ENCODE results near the gene FBXL7. TPM values are rescaled to one million over a fixed set of nuclear protein-coding genes. Genes with fewer than 3 reads are reported as not detected.

Gene FBXL7
- total RNA-seq, 4 donors from 2014 or later = 9.5 to 25.2 (median 16.0) TPM

DNA sequence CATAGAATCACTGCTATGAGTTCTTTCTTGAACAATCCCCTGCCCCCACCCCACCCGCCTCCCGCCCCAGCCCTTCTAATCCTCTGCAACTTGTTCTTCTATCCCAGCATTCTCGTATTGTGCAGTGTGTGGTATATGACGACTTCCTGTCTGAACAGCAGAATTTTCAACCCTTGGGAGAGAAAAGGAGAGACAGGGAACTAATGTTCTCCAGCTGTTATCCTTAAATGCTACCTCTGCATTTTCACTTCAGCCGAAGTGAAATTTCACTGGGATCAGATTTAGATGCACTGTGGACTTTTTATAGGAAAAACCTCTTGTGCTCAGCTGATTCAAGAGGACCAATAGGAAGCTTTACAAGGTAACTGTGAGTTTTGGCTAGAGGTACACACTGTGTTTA, 2.2 kb downstream of the FBXL7 start:
- TF ChIP-seq, protein P1, sequence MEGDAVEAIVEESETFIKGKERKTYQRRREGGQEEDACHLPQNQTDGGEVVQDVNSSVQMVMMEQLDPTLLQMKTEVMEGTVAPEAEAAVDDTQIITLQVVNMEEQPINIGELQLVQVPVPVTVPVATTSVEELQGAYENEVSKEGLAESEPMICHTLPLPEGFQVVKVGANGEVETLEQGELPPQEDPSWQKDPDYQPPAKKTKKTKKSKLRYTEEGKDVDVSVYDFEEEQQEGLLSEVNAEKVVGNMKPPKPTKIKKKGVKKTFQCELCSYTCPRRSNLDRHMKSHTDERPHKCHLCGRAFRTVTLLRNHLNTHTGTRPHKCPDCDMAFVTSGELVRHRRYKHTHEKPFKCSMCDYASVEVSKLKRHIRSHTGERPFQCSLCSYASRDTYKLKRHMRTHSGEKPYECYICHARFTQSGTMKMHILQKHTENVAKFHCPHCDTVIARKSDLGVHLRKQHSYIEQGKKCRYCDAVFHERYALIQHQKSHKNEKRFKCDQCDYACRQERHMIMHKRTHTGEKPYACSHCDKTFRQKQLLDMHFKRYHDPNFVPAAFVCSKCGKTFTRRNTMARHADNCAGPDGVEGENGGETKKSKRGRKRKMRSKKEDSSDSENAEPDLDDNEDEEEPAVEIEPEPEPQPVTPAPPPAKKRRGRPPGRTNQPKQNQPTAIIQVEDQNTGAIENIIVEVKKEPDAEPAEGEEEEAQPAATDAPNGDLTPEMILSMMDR (IDR thresholded peaks at IDR 0.05; ENCODE audit: low read depth) = no peak

GRCh38 chr5:15506146-15506545, 6.2 kb downstream of the FBXL7 start:
- TF ChIP-seq, protein P1 (IDR thresholded peaks at IDR 0.05; ENCODE audit: low read depth) = no peak

DNA sequence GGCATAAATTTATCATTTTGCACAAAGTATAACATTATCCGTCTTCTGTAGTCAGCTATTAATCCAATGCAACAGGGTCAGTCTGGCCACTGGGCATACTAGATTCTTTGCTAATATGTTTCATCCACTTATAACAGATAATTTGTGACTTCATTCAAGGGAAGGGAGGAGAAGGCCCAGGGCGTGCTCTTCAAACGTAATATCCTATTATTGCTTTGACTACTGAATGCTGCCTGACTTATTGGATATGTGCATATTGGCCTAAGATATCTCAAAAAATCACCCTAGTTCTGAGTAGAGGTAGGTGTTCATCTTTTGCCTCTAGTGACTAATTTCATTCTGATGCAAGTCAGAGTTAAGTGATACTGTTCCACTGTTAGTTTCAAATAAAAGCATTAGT, 6.9 kb downstream of the FBXL7 start:
- TF ChIP-seq, protein P1 (IDR thresholded peaks at IDR 0.05; ENCODE audit: low read depth) = no peak

GRCh38 chr5:15510092-15510491, 10.1 kb downstream of the FBXL7 start:
- TF ChIP-seq, protein P1 (IDR thresholded peaks at IDR 0.05; ENCODE audit: low read depth) = no peak

GRCh38 chr5:15510831-15511230, 10.9 kb downstream of the FBXL7 start:
- TF ChIP-seq, protein P1 (IDR thresholded peaks at IDR 0.05; ENCODE audit: low read depth) = no peak

- TF ChIP-seq, protein P1 (IDR thresholded peaks at IDR 0.05; ENCODE audit: low read depth) = no peak
Observed at GRCh38 chr5:15513431-15513830, 13.5 kb downstream of the FBXL7 start.

- TF ChIP-seq, protein P1 (IDR thresholded peaks at IDR 0.05; ENCODE audit: low read depth) = no peak
Observed at GRCh38 chr5:15513911-15514310, 13.9 kb downstream of the FBXL7 start.

All from subcutaneous adipose tissue (tissue), 4 donors.